Smooth muscle cell (in vitro differentiated cells): ENCODE data around the gene DNAH3. TPM values are rescaled to one million over a fixed set of nuclear protein-coding genes. Genes with fewer than 3 reads are reported as not detected.

Experiments
- DNase-seq: peaks from one replicate; lab custom pipeline; 2025; ENCODE audit not compliant: unreplicated experiment; lab: John Stamatoyannopoulos, UW
- H2AFZ ChIP-seq: fragments of 200-600 bp; sonication (generic); 2 replicates; pipeline ENCODE4 v1.6.0; 2016; ENCODE audit warnings: antibody characterized with exemption, low read depth, mild to moderate bottlenecking
- H3F3A ChIP-seq: fragments of 200-600 bp; sonication (generic); 2 replicates; pipeline ENCODE4 v1.6.0; 2017; ENCODE audit warnings: antibody characterized with exemption, low read depth
- H3K27ac ChIP-seq: fragments of 200-600 bp; sonication (generic); 2 replicates; pipeline ENCODE4 v1.5.1; 2016; ENCODE audit warnings: low read depth, mild to moderate bottlenecking
- H3K27me3 ChIP-seq: fragments of 200-600 bp; sonication (generic); 2 replicates; pipeline ENCODE4 v1.6.1; 2016; ENCODE audit warnings: low read depth, mild to moderate bottlenecking
- H3K36me3 ChIP-seq: fragments of 200-600 bp; sonication (generic); 2 replicates; pipeline ENCODE4 v1.5.1; 2016; ENCODE audit warnings: low read depth
- H3K4me1 ChIP-seq: fragments of 200-600 bp; sonication (generic); 2 replicates; pipeline ENCODE4 v1.5.1; 2016; ENCODE audit warnings: low read depth
- H3K4me2 ChIP-seq: fragments of 200-600 bp; sonication (generic); 2 replicates; pipeline ENCODE4 v1.6.0; 2016; ENCODE audit warnings: mild to moderate bottlenecking
- H3K4me3 ChIP-seq: fragments of 200-600 bp; sonication (generic); 2 replicates; pipeline ENCODE4 v1.5.1; 2016; ENCODE audit warnings: mild to moderate bottlenecking
- H3K79me2 ChIP-seq: fragments of 200-600 bp; sonication (generic); 2 replicates; pipeline ENCODE4 v1.6.0; 2016; ENCODE audit warnings: low read depth, mild to moderate bottlenecking
- H3K9ac ChIP-seq: fragments of 200-600 bp; sonication (generic); 2 replicates; pipeline ENCODE4 v1.6.0; 2016; ENCODE audit warnings: low read depth
- H3K9me3 ChIP-seq: fragments of 200-600 bp; sonication (generic); replicated peaks from 2 replicates; pipeline ENCODE4 v1.5.1; 2016; ENCODE audit warnings: low read depth
- H4K20me1 ChIP-seq: fragments of 200-600 bp; sonication (generic); 2 replicates; pipeline ENCODE4 v1.6.0; 2016; ENCODE audit warnings: low read depth
- CTCF ChIP-seq: fragments of 200-600 bp; sonication (generic); IDR thresholded peaks from 2 replicates; pipeline ENCODE4 v1.5.1; 2017; ENCODE audit warnings: borderline replicate concordance, mild to moderate bottlenecking, antibody characterized with exemption; ENCODE audit not compliant: insufficient read depth, poor library complexity, severe bottlenecking
- WGBS: methylation state at CpG from one replicate; pipeline ENCODE4 v1.1.7; 2016; ENCODE audit warnings: low lambda C conversion rate; 5-methylcytosine and 5-hydroxymethylcytosine counted together
- polyA plus RNA-seq: library from polyadenylated mRNA; unstranded; fragments of >200 nt; fragmentation: Nextera tagmentation; extraction: Ambion mirVana; gene quantifications from 2 replicates; pipeline ENCODE4 v1.2.1, GENCODE V29; 2016
- total RNA-seq: library from RNA; depleted of rRNA; stranded (reverse); fragments of >200 nt; gene quantifications from 2 replicates; pipeline ENCODE4 v1.2.3, GENCODE V29; 2014

The DNAH3 gene
- total and polyA plus RNA-seq, 2 experiments from 2014 or later: not detected

GRCh38 chr16:20941636-20941926, 209.1 kb downstream of the DNAH3 start:
- TF ChIP-seq CTCF: no peak

DNA sequence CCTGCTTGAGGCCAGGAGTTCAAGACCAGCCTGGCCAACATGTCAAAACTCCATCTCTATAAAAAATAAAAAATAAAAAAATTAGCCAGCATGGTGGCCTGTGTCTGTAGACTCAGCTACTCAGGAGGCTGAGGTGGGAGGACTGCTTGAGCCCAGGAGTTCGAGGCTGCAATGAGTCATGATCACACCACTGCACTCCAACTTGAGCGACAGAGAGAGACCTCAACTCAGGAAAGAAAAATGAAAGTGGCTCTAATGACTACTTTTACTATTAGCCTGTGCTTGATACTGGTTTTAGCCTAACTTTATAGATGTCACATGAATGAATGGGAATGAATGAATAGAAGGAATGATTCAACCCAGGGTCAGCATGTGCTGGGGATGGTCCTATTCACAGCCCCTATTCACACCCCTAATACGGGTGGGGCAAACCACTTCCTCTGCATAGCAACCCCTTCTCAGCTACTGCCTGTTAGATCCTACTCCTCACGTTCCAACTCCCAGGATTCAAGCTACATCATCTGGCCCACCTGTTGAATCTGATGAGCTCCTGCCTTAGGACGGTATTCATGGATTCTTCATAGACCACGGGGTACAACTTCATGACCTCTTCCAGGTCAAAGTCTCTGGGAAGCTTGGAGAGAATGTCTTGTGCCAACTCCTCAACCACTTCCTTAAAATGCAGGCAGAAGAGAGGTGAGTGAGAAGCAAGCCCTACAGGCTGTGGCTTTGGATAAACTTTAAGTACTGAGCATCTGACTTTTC, 209.6 kb downstream of the DNAH3 start:
- no peaks in the 10 kb centered on the region for H3F3A ChIP-seq
- H3K36me3 ChIP-seq: no peaks in the 10 kb centered on the region
- no peak for DNase-seq
- no peak overlapping the region for H3K4me2 ChIP-seq
- no peak overlapping the region for H2AFZ ChIP-seq
- no peaks in the 10 kb centered on the region for H3K27me3 ChIP-seq
- TF ChIP-seq CTCF: no peak
- 87% methylated on average over 6 of the region's 6 CpGs for WGBS
- H3K4me3 ChIP-seq: no peak overlapping the region
- H3K79me2 ChIP-seq: no peaks in the 10 kb centered on the region
- H3K4me1 ChIP-seq: no peaks in the 10 kb centered on the region
- no peaks in the 10 kb centered on the region for H4K20me1 ChIP-seq
- no peaks in the 10 kb centered on the region for H3K9me3 ChIP-seq
- no peak overlapping the region for H3K27ac ChIP-seq
- H3K9ac ChIP-seq: no peak overlapping the region

More at GRCh38 chr16:20941636-20941926, 209.1 kb downstream of the DNAH3 start:
- Histone ChIP-seq H3K9me3 (no peaks in the 10 kb centered on the region), H3K79me2 (no peaks in the 10 kb centered on the region), H3K36me3 (no peaks in the 10 kb centered on the region), H3K4me3 (no peak overlapping the region), H2AFZ (no peak overlapping the region), H3K4me2 (no peak overlapping the region), H3K9ac (no peak overlapping the region), H3K27me3 (no peaks in the 10 kb centered on the region), H3F3A (no peaks in the 10 kb centered on the region), H3K4me1 (no peaks in the 10 kb centered on the region), H4K20me1 (no peaks in the 10 kb centered on the region), H3K27ac (no peak overlapping the region)
- no peak for DNase-seq
- 97% methylated on average over 6 of the region's 6 CpGs for WGBS

GRCh38 chr16:20939611-20940010, 211.0 kb downstream of the DNAH3 start:
- H4K20me1 ChIP-seq: no peaks in the 10 kb centered on the region
- no peak overlapping the region for H2AFZ ChIP-seq
- H3K9ac ChIP-seq: no peak overlapping the region
- H3K27me3 ChIP-seq: no peaks in the 10 kb centered on the region
- no peaks in the 10 kb centered on the region for H3K4me1 ChIP-seq
- no peak overlapping the region for H3K4me3 ChIP-seq
- no peaks in the 10 kb centered on the region for H3K9me3 ChIP-seq
- H3F3A ChIP-seq: no peaks in the 10 kb centered on the region
- no peak overlapping the region for H3K4me2 ChIP-seq
- TF ChIP-seq CTCF: no peak
- H3K27ac ChIP-seq: no peak overlapping the region
- H3K36me3 ChIP-seq: no peaks in the 10 kb centered on the region
- no peak for DNase-seq
- no peaks in the 10 kb centered on the region for H3K79me2 ChIP-seq

DNA sequence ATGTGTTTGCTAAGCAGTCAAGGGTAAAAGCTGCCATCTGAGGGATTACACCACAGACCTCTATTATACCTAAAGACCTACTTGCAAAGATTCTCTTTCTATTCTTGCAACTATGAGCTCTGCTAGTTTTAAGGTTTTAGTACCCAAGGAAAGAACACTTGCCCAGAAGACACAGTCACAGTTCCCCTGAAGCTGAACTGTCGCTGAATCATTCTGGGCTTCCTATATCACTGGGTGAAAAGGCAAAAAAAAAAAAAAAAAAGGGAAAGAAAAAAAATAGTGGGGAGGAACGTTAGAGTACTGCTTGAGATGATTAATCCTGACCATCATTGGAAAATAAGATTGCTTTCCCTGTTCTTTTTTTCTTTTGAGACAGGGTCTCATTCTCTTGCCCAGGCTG, 212.2 kb downstream of the DNAH3 start:
- Histone ChIP-seq H3K9me3 (no peaks in the 10 kb centered on the region), H3F3A (no peaks in the 10 kb centered on the region), H4K20me1 (no peaks in the 10 kb centered on the region), H2AFZ (no peak overlapping the region), H3K4me1 (no peaks in the 10 kb centered on the region), H3K79me2 (no peaks in the 10 kb centered on the region), H3K9ac (no peak overlapping the region), H3K27ac (no peak overlapping the region), H3K27me3 (no peaks in the 10 kb centered on the region), H3K4me3 (no peak overlapping the region), H3K36me3 (no peaks in the 10 kb centered on the region), H3K4me2 (no peak overlapping the region)
- DNase-seq: no peak
- WGBS: 54% methylated on average over 2 of the region's 2 CpGs
- no peak for TF ChIP-seq CTCF
